Esophagus muscularis mucosa (tissue), 4 donors: ENCODE measurements around the gene ZDHHC23. TPM values are rescaled to one million over a fixed set of nuclear protein-coding genes. Genes with fewer than 3 reads are reported as not detected.
A peak's percentile ranks its signal among the peaks of the same experiment; 100 is the strongest.

ENCODE experiments used
- DNase-seq: peaks from one replicate; pipeline ENCODE4 v3.0.0-alpha.2; 2017; ENCODE audit errors: extremely low spot score
- H3K27ac ChIP-seq, 4 donors: fragments of 200-600 bp; sonication (generic); replicated peaks in 1 of 4; 1 replicate in 3 of 4; 2 replicates in 1 of 4; pipeline ENCODE4 v1.5.1; 2016 to 2019; ENCODE audit warnings: mild to moderate bottlenecking in 1 of 4
- H3K27me3 ChIP-seq, 4 donors: fragments of 200-600 bp; sonication (generic); one replicate each; pipeline versions ENCODE4 v1.5.1 to v1.6.0; 2016 to 2019
- H3K36me3 ChIP-seq, 4 donors: fragments of 200-600 bp; sonication (generic); one replicate each; pipeline ENCODE4 v1.5.1; 2016 to 2019
- H3K4me1 ChIP-seq, 4 donors: fragments of 200-600 bp; sonication (generic); one replicate each; pipeline ENCODE4 v1.5.1; 2016 to 2019
- H3K4me3 ChIP-seq, 4 donors: fragments of 200-600 bp; sonication (generic); 1 replicate in 2 of 4; 2 replicates in 2 of 4; pipeline ENCODE4 v1.5.1; 2016 to 2019; ENCODE audit warnings: mild to moderate bottlenecking in 4 of 4, moderate library complexity in 1 of 4
- H3K9me3 ChIP-seq, 4 donors: fragments of 200-600 bp; sonication (generic); 1 replicate in 3 of 4; 2 replicates in 1 of 4; pipeline ENCODE4 v1.5.1; 2016 to 2019
- CTCF ChIP-seq, 3 experiments: fragments of 200-600 bp in 2 of 3; fragments of 450-650 bp in 1 of 3; sonication (generic) in 2 of 3; IDR thresholded peaks; one replicate each; pipeline ENCODE4 v1.5.1; 2017 to 2019; ENCODE audit warnings: antibody characterized with exemption in 3 of 3, mild to moderate bottlenecking in 2 of 3, moderate library complexity in 1 of 3
- EP300 ChIP-seq: sonication (generic); formaldehyde crosslinking; IDR thresholded peaks from one replicate; pipeline ENCODE4 v1.6.1; 2017; ENCODE audit warnings: antibody characterized with exemption
- POLR2A ChIP-seq: fragments of 450-650 bp; IDR thresholded peaks from one replicate; pipeline ENCODE4 v1.6.1; 2017; ENCODE audit warnings: antibody characterized with exemption, moderate library complexity, mild to moderate bottlenecking, low read depth
- POLR2AphosphoS5 ChIP-seq, 2 donors: sonication (generic); formaldehyde crosslinking; IDR thresholded peaks; one replicate each; pipeline ENCODE4 v1.6.1; 2017; ENCODE audit warnings: antibody characterized with exemption in 2 of 2
- WGBS: methylation state at CpG from one replicate; pipeline ENCODE4 v1.1.5; 2018; 5-methylcytosine and 5-hydroxymethylcytosine counted together
- intact Hi-C: fragments of 100-400 bp; cut with DNase I; formaldehyde crosslinking; loops from one replicate; pipeline ENCODE4 v1.15.1; 2023
- total RNA-seq, 4 donors: library from RNA; depleted of rRNA; stranded (reverse); fragments of >200 nt; gene quantifications; one replicate each; pipeline versions ENCODE4 v1.1.0 to v1.2.1, GENCODE V29; 2016

Gene ZDHHC23
- total RNA-seq, 4 donors from 2014 or later, result 2.0 to 5.2 (median 2.3) TPM

- TF ChIP-seq EP300, result no peak
- TF ChIP-seq POLR2AphosphoS5 (IDR thresholded peaks at IDR 0.05), result peak in 1 of 2 donors; percentile 16
- intact Hi-C loops, result no loop called here
- WGBS, result 27% methylated on average over 2 of the region's 2 CpGs
- no peak overlapping the region for H3K4me3 ChIP-seq
- no peak for DNase-seq
- H3K4me1 ChIP-seq, result no peaks in the 10 kb centered on the region
- no peak overlapping the region for H3K27ac ChIP-seq
- H3K27me3 ChIP-seq, result no peaks in the 10 kb centered on the region
- H3K36me3 ChIP-seq, result peaks cover 0 to 8% (median 0%) of the 10 kb centered on the region in 4 donors
- peaks cover 0 to 8% (median 0%) of the 10 kb centered on the region in 4 donors for H3K9me3 ChIP-seq
These were observed 21.2 kb downstream of the ZDHHC23 start for GRCh38 chr3:113968986-113969385.

DNA sequence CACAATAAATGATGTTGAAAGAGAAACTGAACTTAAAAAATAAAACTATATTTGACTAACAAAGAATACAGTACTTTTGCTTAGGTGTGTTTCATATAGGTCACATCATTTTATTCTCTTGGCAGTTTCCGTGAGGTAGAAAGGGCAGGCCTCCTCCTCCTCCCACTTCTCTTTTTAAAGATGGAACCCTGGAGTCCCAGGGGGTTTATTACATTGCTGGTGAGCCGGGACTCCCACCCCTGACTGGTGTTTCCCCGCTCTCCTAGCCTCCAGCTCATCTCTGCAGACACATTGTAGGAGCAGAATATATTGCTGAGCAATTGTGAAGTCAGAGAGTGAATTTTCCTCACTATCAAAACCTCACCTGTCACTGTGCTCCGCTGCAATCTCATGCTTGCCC, 30.0 kb downstream of the ZDHHC23 start:
- Histone ChIP-seq H3K4me1 (no peaks in the 10 kb centered on the region), H3K27me3 (no peaks in the 10 kb centered on the region), H3K36me3 (peaks cover 6 to 54% (median 14%) of the 10 kb centered on the region in 4 donors), H3K9me3 (peaks cover 0 to 8% (median 0%) of the 10 kb centered on the region in 4 donors), H3K27ac (no peak overlapping the region), H3K4me3 (no peak overlapping the region)
- DNase-seq, result no peak
- WGBS, result 93% methylated on average over 4 of the region's 4 CpGs
- TF ChIP-seq POLR2AphosphoS5 (IDR thresholded peaks at IDR 0.05) (no peak), CTCF (IDR thresholded peaks at IDR 0.05) (no peak), POLR2A (no peak), EP300 (no peak)
- intact Hi-C loops, result no loop called here

DNA sequence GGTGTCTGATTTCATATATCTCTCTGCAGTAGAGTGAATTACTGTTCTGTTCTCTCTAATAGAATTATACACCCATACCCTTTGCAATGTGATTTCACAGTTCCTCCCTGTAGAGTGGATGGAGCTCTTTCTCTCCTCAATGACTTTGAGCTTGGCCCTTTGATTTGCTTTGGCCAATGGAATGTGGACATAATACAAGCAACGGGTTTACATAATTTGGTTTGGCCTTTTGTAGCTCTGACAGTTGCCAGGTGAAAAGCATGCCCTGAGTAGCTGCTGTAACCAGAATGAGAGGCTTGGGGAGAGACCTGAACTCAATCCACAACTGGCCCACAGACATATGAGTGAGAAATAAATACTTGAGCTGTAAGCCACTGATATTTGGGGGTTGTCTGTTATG, 32.1 kb downstream of the ZDHHC23 start:
- intact Hi-C loops, result no loop called here
- Histone ChIP-seq H3K4me1 (no peaks in the 10 kb centered on the region), H3K4me3 (no peak overlapping the region), H3K9me3 (no peaks in the 10 kb centered on the region), H3K27ac (no peak overlapping the region), H3K27me3 (no peaks in the 10 kb centered on the region), H3K36me3 (peaks cover 9 to 58% (median 15%) of the 10 kb centered on the region in 4 donors)
- DNase-seq, result no peak
- WGBS, result 73% methylated on average over 1 of the region's 1 CpG
- TF ChIP-seq POLR2A (no peak), CTCF (IDR thresholded peaks at IDR 0.05) (no peak), POLR2AphosphoS5 (IDR thresholded peaks at IDR 0.05) (no peak), EP300 (no peak)

- Histone ChIP-seq H3K27me3 (no peaks in the 10 kb centered on the region), H3K4me3 (no peak overlapping the region), H3K36me3 (peaks cover 12 to 56% (median 17%) of the 10 kb centered on the region in 4 donors), H3K9me3 (no peaks in the 10 kb centered on the region), H3K27ac (no peak overlapping the region), H3K4me1 (no peaks in the 10 kb centered on the region)
- TF ChIP-seq CTCF (IDR thresholded peaks at IDR 0.05), result no peak
- TF ChIP-seq POLR2AphosphoS5 (IDR thresholded peaks at IDR 0.05), result no peak
- no peak for TF ChIP-seq EP300
- no peak for TF ChIP-seq POLR2A
- DNase-seq, result no peak
- intact Hi-C loops, result no loop called here
These were observed 34.0 kb downstream of the ZDHHC23 start for GRCh38 chr3:113981803-113982202.

DNA sequence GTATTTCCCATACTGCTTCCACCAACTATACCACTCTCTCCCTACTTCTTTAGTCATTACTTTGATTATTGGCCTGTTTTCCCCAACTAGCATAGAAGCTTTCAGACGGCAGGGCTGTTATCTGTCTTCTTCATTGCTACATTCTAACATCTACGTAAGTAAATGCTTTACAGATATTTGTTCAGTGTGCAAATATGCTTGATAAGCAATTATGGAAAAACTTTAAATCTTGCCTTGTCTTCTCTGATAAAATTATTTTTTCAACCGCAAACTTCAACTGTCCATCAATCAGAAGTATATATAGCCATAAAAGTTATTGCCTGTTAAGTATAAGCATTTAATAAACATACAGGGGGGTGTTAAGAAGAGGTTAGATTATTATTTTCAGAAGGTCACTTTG, 35.7 kb downstream of the ZDHHC23 start:
- intact Hi-C loops, result no loop called here
- no peaks in the 10 kb centered on the region for H3K27me3 ChIP-seq

More for the DNA sequence above, 35.7 kb downstream of the ZDHHC23 start:
- Histone ChIP-seq H3K4me3 (no peak overlapping the region), H3K9me3 (no peaks in the 10 kb centered on the region), H3K27ac (no peak overlapping the region), H3K4me1 (no peaks in the 10 kb centered on the region), H3K36me3 (peaks cover 0 to 43% (median 17%) of the 10 kb centered on the region in 4 donors)
- DNase-seq, result no peak
- WGBS, result 95% methylated on average over 3 of the region's 3 CpGs
- TF ChIP-seq EP300 (no peak), POLR2A (no peak), CTCF (IDR thresholded peaks at IDR 0.05) (no peak), POLR2AphosphoS5 (IDR thresholded peaks at IDR 0.05) (no peak)
